Duodenal mucosa (tissue), 2 donors: ENCODE data around the gene SYT3.

Experiments
- H3K27ac ChIP-seq: one replicate; pipeline ENCODE4 v1.7.0; 2013; ENCODE audit warnings: low read depth, low read length
- H3K27me3 ChIP-seq, 2 donors: one replicate each; pipeline ENCODE4 v1.7.0; 2013; ENCODE audit warnings: low read length in 2 of 2, control low read depth in 1 of 2; ENCODE audit not compliant: insufficient read depth in 2 of 2, control insufficient read depth in 1 of 2
- H3K36me3 ChIP-seq, 2 donors: one replicate each; pipeline ENCODE4 v1.7.0; 2013; ENCODE audit warnings: low read length in 2 of 2, control low read depth in 1 of 2; ENCODE audit not compliant: insufficient read depth in 2 of 2, control insufficient read depth in 1 of 2
- H3K4me1 ChIP-seq, 2 donors: one replicate each; pipeline ENCODE4 v1.7.0; 2013; ENCODE audit warnings: low read length in 2 of 2, control low read depth in 1 of 2; ENCODE audit not compliant: insufficient read depth in 2 of 2, control insufficient read depth in 1 of 2
- H3K4me3 ChIP-seq, 2 donors: one replicate each; pipeline ENCODE4 v1.7.0; 2013; ENCODE audit warnings: low read length in 2 of 2, low read depth in 1 of 2
- H3K9ac ChIP-seq, 2 donors: one replicate each; pipeline ENCODE4 v1.7.0; 2013; ENCODE audit warnings: low read length in 2 of 2, low read depth in 1 of 2
- H3K9me3 ChIP-seq, 2 donors: one replicate each; pipeline ENCODE4 v1.7.0; 2013; ENCODE audit warnings: low read length in 2 of 2, control low read depth in 1 of 2; ENCODE audit not compliant: control insufficient read depth in 1 of 2

SYT3 gene

GRCh38 chr19:50651174-50651573, 11.5 kb upstream of the SYT3 start:
- no peak overlapping the region for H3K27ac ChIP-seq
- H3K36me3 ChIP-seq = no peaks in the 10 kb centered on the region
- no peaks in the 10 kb centered on the region for H3K9me3 ChIP-seq
- no peak overlapping the region for H3K9ac ChIP-seq
- H3K4me1 ChIP-seq = no peaks in the 10 kb centered on the region
- no peak overlapping the region for H3K4me3 ChIP-seq
- H3K27me3 ChIP-seq = no peaks in the 10 kb centered on the region

- no peaks in the 10 kb centered on the region for H3K27me3 ChIP-seq
- no peaks in the 10 kb centered on the region for H3K4me1 ChIP-seq
- H3K9me3 ChIP-seq = no peaks in the 10 kb centered on the region
- no peak within 1 kb of the TSS for H3K4me3 ChIP-seq
- no peak within 1 kb of the TSS for H3K27ac ChIP-seq
- H3K36me3 ChIP-seq = no peaks in the 10 kb centered on the region
- H3K9ac ChIP-seq = no peak within 1 kb of the TSS
Observed at GRCh38 chr19:50649433-50650391, 10.0 kb upstream of the SYT3 start, which contains the start of gene C19orf81. Gene C19orf81, plus strand, starts transcription at chr19:50649445. Its CDS starts 0 bp downstream, at chr19:50649445.

- H3K27ac ChIP-seq = no peak overlapping the region
- H3K4me1 ChIP-seq = no peaks in the 10 kb centered on the region
- no peaks in the 10 kb centered on the region for H3K27me3 ChIP-seq
- no peaks in the 10 kb centered on the region for H3K36me3 ChIP-seq
- no peak overlapping the region for H3K9ac ChIP-seq
- H3K4me3 ChIP-seq = no peak overlapping the region
- no peaks in the 10 kb centered on the region for H3K9me3 ChIP-seq
Observed at GRCh38 chr19:50648659-50649058, 9.0 kb upstream of the SYT3 start.

- no peaks in the 10 kb centered on the region for H3K27me3 ChIP-seq
Observed at GRCh38 chr19:50647879-50648615, 8.4 kb upstream of the SYT3 start.

GRCh38 chr19:50646074-50646807, 6.6 kb upstream of the SYT3 start:
- Histone ChIP-seq H3K9ac (no peak overlapping the region), H3K4me1 (no peaks in the 10 kb centered on the region), H3K36me3 (no peaks in the 10 kb centered on the region), H3K27me3 (peaks cover 0 to 5% of the 10 kb centered on the region in 2 donors), H3K9me3 (no peaks in the 10 kb centered on the region), H3K27ac (no peak overlapping the region), H3K4me3 (no peak overlapping the region)

More at GRCh38 chr19:50647879-50648615, 8.4 kb upstream of the SYT3 start:
- Histone ChIP-seq H3K9me3 (no peaks in the 10 kb centered on the region), H3K4me1 (no peaks in the 10 kb centered on the region), H3K9ac (no peak overlapping the region), H3K27ac (no peak overlapping the region), H3K36me3 (no peaks in the 10 kb centered on the region), H3K4me3 (no peak overlapping the region)

- no peaks in the 10 kb centered on the region for H3K9me3 ChIP-seq
- no peak overlapping the region for H3K27ac ChIP-seq
- H3K9ac ChIP-seq = no peak overlapping the region
- H3K36me3 ChIP-seq = no peaks in the 10 kb centered on the region
- H3K4me1 ChIP-seq = no peaks in the 10 kb centered on the region
- no peak overlapping the region for H3K4me3 ChIP-seq
- peaks cover 3 to 8% of the 10 kb centered on the region in 2 donors for H3K27me3 ChIP-seq
Observed at GRCh38 chr19:50645107-50645506, 5.4 kb upstream of the SYT3 start.

GRCh38 chr19:50644315-50644915, 4.7 kb upstream of the SYT3 start:
- Histone ChIP-seq H3K36me3 (no peaks in the 10 kb centered on the region), H3K9ac (no peak overlapping the region), H3K27me3 (peaks cover 8 to 11% of the 10 kb centered on the region in 2 donors), H3K4me3 (no peak overlapping the region), H3K9me3 (no peaks in the 10 kb centered on the region), H3K27ac (no peak overlapping the region), H3K4me1 (no peaks in the 10 kb centered on the region)

GRCh38 chr19:50640368-50640767, 687 bp upstream of the SYT3 start:
- H3K27me3 ChIP-seq = peaks cover 30 to 31% of the 10 kb centered on the region in 2 donors
- peaks cover 0 to 3% of the 10 kb centered on the region in 2 donors for H3K9me3 ChIP-seq
- H3K4me3 ChIP-seq = no peak overlapping the region
- no peaks in the 10 kb centered on the region for H3K4me1 ChIP-seq
- no peak overlapping the region for H3K27ac ChIP-seq
- H3K9ac ChIP-seq = no peak overlapping the region
- H3K36me3 ChIP-seq = no peaks in the 10 kb centered on the region

- peaks cover 10 to 13% of the 10 kb centered on the region in 2 donors for H3K9me3 ChIP-seq
- H3K27me3 ChIP-seq = peaks cover 30 to 31% of the 10 kb centered on the region in 2 donors
- no peak overlapping the region for H3K4me3 ChIP-seq
- no peak overlapping the region for H3K9ac ChIP-seq
- no peaks in the 10 kb centered on the region for H3K4me1 ChIP-seq
- no peaks in the 10 kb centered on the region for H3K36me3 ChIP-seq
- H3K27ac ChIP-seq = no peak overlapping the region
Observed at GRCh38 chr19:50638600-50638999, 1.1 kb downstream of the SYT3 start.
